GM18508 (cell line): ENCODE data around the gene COL4A1.
"Not testable (repeated sequence)": the region's sequence is repeated elsewhere in the genome, so short reads cannot be mapped to it uniquely, and the experiment has no call there.

Source experiments
- ATAC-seq: cut with Tn5 transposase; IDR thresholded peaks from one replicate; pipeline ENCODE4 v1.9.1; 2021; ENCODE audit warnings: moderate number of reproducible peaks; ENCODE audit not compliant: insufficient read depth, unreplicated experiment

The COL4A1 gene

DNA sequence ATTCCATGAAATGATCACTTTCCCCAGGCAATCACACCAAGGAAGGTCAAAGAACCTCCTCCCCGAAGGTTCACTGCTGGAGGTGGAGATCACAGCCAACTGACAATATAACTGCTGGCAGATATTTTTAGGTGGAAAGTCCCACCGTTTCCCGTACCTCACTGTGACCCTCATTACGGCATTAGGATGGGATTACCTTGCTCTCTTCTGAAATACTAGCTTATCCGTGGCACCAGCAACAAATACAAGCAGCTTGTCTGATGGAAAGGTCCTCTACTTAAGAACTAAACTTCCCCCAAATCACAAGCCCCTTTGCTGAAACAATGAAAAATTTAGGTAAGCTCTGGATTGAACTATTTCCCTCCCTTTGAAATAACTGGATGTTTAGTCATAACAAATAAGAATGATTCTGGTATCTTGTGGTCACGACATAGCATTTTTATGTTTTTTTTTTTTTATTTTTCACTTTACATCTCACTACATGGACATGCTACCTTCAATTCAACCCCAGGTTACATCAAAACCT lies 178.9 kb downstream of the COL4A1 start:
- ATAC-seq: no peak

DNA sequence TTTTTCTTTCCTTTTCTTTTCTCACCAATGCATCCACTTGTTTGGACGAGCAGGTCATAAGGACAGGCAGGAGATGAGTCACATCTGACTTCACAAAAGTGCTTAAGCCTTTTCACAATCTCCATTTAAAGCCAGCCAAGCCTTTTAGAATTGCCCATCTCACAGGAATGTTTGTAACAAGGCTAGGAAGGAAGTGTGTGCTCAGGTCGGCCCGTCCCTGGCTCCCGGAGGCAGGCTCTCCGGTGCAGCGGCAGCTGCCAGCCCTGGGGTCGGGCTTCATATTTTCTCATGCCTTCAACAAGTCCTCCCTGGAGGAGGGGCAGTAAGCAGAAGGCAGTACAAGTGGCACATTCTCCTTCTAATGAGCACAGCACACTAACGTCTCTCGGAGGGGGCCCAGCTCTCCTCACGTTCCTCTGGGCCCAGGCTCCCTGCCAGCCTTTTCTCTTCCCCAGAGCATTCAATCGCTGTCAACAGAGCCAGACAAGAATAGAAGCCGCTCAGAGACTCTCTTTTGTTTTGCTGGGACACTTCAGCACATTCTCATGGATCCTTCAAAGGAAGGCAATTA lies 180.5 kb downstream of the COL4A1 start:
- ATAC-seq: no peak

DNA sequence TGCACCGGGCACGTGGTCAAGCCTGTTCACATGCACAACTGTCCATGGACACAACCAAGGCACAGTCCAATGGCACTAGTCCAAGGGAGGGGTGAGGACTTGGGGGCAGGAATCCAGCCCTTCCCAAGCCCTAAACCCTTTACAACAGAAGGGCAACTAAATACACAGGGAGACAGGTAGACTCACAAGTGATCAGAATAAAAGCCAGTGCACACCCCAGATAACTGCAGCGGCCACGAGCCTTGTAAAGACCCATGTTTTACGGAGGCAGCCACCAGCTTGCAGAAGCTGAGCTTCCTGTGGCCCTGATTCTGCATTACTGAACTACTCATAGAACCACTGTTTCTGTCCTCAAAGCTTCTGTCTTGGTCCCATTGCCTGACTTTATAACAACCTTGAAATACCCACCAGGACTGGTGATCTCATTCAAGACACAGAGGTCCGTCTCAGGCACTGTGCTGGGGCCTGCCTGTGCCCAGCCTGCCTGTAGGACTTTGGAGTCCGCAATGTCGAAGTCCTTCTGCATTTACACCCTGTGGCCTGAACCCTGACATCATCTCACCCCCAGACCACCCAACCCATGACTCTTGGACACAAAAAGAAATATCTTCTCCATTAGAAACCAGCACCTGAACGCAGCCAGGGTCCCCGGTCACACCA lies 181.2 kb downstream of the COL4A1 start:
- no peak for ATAC-seq

DNA sequence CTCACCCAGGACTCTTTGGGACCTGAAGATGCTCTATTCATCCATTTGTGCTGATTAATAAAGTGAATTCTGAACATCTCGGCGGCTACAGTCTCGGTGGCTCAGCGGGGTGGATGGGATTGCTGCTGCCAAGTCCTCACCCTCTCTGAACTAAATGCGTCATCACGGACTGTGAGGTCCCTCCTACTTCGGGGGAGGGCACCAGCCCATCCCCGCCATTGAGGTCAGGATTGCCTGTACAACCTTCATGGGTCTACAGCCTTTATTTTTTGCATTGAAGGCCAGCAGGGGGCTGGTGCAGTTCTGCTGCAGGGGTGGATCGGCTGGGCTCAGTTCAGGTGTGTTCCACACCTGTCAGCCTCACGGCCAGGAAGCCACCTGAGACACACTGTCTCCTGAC lies 181.8 kb downstream of the COL4A1 start:
- no peak for ATAC-seq

DNA sequence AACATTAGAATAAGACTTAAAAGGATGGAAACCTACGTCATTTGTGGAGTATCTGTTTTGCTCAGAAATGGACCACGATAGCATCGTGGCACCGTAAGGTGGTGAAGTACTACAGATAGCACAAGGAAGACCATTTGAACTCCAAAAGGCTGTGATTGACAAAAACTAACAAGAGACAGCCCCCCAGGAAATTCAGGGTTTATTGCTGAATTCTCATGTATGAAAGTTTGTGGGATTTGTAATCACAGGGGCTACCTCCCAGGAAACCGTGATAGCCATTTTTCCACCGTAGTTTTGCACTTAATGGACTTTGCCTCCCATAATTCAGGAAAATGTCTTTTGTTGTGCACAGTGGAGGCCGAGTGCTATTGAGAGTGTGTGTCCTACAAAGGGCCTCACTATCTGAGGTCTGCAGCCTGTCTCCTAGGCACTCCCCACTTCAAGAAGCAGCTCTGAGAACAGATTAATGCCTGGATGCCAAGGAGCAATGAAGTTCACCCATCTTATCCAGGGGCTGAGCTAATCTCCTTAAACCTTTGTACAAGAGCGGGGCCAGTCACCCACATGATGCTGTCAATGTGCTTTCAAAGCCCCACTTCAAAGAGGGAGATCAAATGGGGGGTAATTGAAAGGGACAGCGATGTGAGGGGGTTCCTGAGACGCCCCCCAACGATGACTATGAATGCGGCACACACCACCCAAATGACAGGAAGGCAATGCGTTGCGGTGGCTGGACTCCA lies 182.6 kb downstream of the COL4A1 start:
- ATAC-seq: no peak

DNA sequence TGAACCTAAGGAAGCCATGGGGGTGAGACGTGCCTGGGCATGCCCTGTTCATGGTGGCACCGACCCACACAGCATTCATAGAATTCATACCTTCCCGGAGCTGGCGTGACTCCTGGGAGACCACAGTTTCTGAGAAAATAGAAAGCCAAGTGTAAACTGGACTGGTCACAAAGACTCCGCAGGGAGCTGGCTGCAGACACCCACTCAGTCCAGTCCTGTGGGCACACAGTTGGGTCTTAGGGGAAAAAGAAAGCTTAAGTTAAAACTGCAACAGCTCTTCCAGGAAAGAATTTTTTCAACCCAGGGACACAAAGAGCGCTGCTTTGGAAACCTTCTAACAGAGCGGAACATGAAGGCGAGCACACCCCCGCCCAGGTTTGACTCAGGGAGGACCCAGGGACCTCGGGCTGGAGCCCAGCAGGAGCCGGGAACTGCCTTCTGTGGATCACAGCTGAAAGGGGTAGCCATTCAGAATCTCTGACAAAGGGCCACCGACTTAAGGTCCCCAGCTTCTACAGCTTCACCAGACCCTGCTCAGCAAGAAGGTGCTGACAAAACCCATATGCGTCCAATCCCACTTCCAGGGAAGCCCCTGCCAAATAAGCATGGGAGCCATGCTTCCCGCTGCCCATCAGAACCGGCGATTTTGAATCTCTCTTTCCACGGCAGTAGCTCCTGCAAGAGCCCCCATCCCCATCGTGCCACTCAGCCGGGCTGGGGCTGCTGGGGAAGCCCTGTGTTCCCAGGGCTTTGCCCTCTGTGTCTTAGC lies 183.7 kb downstream of the COL4A1 start:
- ATAC-seq: no peak

DNA sequence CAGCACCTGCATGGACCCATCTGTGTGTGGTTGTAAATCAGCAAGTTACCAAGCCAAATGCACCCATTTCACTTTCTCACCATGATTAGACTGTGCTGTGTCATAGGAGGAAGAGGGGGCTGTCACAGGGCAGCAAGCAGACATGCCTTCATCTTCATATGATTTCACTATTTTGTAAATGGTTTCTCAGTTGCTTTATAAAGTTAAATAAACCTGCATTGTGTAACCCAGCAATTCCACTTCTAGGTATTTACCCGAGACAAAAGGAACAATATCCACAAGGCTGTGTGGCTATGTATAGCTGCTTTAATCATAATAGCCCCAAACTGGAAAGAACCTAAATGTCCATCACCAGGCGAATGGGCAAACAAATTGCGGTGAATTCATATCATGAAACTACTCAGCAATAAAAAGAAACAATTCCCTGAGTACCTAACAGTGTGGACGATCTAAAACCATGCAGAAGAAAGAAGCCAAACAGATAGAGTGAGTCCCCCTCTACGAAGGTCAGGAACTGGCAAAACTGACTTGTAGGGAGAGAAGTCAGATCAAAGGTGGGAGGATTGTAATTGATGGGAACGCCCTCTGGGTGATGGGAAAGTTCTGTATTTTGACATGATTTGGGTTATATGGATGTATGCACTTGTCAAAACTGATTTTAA lies 185.4 kb downstream of the COL4A1 start:
- no peak for ATAC-seq

DNA sequence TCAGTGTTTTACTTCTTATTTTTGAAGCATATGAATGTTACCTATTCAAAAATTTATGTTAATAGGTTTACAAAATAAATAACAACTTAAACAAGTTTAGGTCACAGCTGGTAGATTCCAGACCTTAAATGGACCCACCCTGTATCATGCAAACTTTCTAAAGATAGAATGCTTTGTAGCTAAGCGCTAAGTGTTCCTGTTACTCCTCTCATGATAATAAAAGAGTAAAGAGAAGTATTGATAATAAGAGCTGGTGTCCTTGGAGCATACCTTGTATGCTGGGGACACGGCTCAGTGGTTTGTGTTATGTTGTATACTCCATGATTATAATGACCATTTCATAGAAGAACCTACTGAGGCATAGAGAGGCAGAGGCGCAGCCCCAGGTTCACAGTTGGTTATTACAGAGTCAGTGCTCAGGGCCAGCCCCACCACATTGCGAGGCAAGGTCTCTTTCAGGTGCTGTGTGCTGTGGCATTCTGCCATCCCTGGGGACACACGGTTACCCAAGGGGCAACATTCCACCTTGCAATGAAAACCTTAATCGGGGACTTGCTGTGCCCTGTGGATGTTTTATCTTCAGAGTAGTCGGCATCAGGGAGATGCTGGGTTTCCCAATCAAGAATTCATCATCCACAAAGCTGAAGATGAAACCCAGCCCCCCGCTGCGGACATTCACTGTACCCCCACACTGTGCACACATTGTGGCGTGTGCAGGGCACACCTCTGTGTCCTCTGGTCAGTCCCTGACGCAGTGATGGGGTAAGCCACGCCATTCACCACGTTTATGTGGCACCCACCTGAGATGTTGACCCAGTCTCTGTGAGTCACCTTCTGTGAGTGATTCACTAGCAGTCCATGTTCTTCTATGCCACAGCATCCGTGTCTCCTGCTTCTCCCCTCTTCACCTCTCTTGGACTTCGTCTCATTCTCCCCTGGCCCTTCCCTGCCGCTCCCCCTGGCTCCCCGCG lies 186.7 kb downstream of the COL4A1 start:
- ATAC-seq: no peak

DNA sequence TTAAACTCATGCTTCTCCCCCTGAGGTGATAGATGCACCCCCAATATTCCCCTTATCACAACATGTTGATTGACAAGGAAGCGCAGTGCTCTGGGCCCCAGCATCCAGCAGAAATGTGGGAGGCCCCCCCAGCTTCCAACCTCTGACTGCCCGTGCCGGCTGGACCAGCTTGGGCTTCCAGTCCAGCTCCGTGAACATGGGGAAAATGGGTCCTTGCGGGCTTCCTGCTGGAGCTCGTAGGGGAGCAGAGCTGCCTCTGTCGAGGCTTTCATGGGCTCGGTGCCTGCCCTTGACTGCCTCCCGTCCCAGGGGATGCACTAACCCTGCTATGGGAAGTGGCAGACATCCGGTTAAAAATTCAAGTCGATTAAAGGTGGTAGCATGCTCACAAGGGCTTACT lies 188.9 kb downstream of the COL4A1 start:
- ATAC-seq: no peak

DNA sequence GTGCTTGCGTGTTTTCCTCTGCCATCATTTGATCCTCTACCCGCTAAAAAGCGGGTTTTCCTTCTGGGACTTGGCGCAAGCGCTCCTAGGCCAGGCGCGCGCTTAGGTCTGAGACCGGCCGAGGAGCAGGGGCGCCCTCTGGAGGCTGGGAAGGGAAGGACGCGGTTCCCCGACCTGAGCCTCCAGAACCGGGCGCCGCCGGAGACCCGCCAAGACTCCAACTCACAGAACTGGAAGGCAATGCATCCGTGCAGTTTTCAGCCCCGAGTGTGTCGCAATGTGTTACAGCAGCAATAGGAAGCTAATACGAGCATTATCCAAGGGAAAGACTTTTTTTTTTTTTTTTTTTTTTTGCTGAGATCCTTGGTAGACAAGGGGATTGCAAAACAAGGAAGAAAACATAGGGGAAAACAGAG lies 190.9 kb downstream of the COL4A1 start:
- no peak for ATAC-seq

DNA sequence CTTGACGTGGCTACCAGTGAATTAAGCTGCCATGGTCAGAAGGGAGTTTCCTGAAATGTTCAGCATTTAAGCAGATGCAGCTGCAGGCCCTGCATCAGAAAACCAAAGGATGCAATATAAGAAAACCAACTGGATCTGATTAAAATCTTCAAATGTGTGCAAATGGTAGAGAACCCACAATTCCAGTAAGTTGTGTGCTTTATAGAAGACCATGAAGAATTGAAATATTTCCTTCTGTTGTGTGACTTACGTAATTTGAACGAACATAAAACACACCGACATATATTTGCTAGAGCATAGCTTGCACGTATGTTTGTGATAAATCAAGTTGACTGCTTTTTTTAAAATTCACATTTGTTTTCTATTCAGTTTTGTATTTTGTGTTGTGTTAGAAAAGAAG lies 191.4 kb downstream of the COL4A1 start:
- ATAC-seq: no peak

DNA sequence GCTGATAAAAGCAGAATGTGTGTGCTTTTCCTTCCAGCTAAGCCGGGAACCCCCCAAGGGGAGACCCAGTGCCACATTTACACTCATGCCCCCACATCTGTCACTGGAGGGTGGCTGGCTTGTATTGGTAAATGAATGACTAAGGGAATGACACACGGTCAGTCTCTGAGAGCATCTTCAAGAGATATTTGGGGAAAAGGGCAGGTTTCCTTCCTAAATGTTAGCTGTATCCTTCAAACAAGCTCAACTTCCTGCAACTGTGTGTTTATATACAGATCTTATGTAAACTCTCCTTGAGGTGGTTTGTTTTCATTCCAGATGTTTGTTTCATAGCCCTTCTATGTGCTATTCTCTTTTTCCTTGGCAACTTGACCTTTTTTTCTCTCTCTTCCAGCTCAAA lies 192.6 kb downstream of the COL4A1 start:
- ATAC-seq: no peak

DNA sequence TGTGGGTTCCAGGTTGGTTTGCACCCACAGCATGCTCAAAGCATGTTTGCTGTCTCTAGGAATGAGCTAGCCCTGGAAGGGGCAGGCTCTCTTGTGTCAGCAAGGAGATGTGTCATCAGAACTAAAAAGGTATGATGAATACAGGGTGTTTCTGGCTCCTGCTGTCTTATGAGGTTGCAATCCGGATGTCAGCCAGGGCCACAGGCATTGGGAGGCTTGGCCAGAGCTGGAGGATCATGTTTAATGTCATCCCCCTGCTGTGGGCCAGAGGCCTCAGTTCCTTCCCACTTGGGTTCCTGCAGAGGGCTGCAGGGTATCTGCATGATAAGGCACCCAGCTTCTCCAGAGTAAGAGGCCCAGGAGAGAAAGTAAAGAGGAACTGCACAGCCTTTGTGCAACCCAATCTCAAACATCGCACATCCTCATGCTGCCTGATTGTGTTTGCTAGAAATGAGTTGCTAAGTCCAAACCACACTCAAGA lies 193.6 kb downstream of the COL4A1 start:
- no peak for ATAC-seq

DNA sequence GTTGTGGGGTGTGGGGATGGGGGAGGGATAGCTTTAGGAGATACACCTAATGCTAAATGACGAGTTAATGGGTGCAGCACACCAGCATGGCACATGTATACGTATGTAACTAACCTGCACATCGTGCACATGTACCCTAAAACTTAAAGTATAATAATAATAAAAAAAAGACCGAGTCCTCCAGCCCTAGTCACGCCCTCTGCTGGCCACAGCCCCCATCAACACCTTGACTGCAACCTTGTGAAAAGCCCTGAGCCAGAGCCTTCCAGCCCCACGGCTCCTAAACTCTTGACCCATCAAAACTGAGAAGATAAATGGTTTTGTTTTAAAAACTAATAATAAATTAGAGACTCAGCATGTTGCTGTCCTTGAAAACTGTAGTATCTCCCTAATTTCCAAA lies 194.6 kb downstream of the COL4A1 start:
- not testable (repeated sequence) for ATAC-seq

DNA sequence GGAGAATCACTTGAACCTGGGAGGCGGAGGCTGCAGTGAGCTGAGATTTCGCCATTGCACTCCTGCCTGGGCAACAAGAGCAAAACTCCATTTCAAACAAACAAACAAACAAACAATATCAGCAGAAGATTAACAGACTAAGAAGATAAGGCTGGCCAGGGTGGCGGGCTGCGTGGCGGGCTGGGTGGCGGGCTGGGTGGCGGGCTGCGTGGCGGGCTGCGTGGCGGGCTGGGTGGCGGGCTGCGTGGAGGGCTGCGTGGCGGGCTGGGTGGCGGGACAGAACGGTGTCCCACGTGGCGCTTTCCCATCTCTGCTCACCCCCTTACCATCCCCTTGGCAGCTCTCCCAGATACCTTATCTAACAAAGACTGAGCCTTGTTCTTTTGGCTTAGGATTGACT lies 196.2 kb downstream of the COL4A1 start:
- no peak for ATAC-seq

DNA sequence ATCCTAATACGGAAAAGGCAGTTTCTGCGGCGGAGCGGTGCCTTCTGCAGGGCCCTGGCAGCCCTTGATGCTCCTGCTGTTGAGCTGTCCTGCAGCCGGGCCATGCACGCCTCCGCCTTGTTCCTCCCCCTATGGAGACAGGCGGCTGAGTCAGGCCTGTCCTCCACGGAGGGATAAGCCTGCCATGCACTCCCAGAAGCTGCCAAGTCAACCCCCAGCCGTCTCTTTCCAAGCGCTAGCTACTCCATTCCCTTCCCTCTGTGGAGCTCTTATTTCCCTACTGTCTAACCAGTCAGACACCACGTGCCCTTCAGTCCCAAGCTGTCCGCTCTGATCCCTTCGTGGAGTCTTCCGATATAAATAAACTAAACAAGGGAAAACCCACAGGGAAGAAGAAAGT lies 197.0 kb downstream of the COL4A1 start:
- no peak for ATAC-seq

DNA sequence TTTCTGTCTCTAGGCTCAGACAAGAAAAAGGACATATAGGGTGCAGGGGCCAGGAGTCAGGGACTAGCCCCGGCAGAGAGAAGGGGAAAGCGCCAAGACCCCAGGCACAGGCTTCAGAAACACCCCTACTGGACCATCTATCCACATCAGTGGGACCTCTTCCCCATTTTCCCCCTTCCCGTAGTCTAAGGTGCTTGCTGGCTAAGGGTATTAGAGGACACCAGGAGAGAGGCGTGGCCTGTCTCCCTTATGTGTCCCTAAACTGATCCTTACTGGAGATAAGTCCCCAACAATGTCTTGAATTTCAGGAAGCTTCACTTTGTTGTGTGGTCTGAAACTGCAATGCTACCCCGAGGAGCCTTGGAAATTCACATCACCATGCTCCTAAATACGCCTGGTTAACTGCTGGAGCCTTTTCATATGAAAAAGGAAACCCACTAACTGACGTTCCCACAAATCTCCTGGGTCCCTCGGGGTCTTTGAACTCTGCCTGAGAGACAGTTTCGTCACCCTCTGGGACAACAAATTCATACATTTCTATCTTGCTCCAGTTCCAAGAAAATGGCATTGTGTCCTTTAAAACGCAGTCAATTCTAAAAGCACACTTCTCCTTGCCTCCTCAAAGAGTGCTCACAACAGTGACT lies 197.7 kb downstream of the COL4A1 start:
- ATAC-seq: no peak

DNA sequence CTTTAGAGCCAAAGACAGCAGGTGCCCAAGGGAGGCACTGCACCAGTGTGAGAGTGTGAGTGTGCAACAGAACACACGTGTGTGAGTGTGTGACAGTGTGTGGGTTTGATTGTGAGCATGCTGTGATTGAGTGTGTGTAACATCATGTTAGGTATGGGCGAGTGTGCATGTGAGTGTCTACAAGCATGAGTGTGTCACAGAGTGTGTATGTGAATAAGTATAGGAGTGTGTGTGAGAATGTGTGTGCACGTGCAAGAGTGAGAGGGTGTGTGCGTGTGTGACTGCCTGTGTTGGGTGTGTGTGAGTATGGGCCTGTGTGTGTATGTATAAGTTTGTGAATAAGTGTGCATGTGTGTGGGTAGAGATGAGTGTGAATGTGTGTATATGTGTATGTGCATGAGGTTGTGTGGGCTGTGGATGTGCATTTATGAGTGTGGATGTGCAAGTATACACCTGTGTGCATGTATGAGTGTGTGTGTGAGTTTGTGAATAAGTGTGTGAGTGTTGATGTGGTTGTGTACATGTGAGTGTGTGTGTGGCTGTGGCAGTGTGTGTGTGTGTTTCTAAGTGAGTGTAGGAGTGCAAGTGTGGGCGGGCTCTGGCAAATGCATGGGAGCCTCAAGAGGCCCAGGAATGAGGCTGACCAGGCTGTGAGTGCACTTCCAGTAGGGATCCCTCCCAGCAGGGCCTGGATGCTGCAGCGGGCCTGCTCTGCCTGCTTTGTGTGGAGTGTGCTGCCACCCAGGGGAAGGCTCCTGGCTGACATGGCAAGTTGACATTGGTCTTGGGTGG lies 198.4 kb downstream of the COL4A1 start:
- ATAC-seq: no peak
